HepG2 (cell line): ENCODE results near the gene TMEM135. TPM values are rescaled to one million over a fixed set of nuclear protein-coding genes. Genes with fewer than 3 reads are reported as not detected.
A peak's percentile ranks its signal among the peaks of the same experiment; 100 is the strongest.

ENCODE experiments used
- AGO1 ChIP-seq: fragments of 200-400 bp; formaldehyde crosslinking; IDR thresholded peaks from 2 replicates; pipeline ENCODE4 v1.6.1; 2017; ENCODE audit warnings: mild to moderate bottlenecking, low read depth, low read length, moderate library complexity; ENCODE audit not compliant: poor library complexity, severe bottlenecking
- ATRX ChIP-seq: sonication (generic); formaldehyde crosslinking; IDR thresholded peaks from 2 replicates; pipeline ENCODE4 v1.4.0; 2020; ENCODE audit warnings: missing genetic modification reagents, borderline replicate concordance
- EHMT2 ChIP-seq: fragments of 200-600 bp; sonication (generic); IDR thresholded peaks from 2 replicates; pipeline ENCODE4 v1.7.0; 2017; ENCODE audit warnings: antibody characterized with exemption, low read depth, low read length, borderline replicate concordance
- FOXA3 ChIP-seq: IDR thresholded peaks from 2 replicates; pipeline ENCODE4 v1.6.1; 2016; ENCODE audit warnings: missing genetic modification reagents, missing compliant biosample characterization
- SNAPC4 ChIP-seq: sonication (generic); formaldehyde crosslinking; IDR thresholded peaks from 2 replicates; pipeline ENCODE4 v1.4.0; 2020; ENCODE audit warnings: mild to moderate bottlenecking, missing genetic modification reagents
- TARDBP ChIP-seq: sonication (generic); formaldehyde crosslinking; IDR thresholded peaks from 2 replicates; pipeline ENCODE4 v1.8.0; 2022; ENCODE audit warnings: mild to moderate bottlenecking, missing genetic modification reagents
- ZNF609 ChIP-seq: sonication (generic); formaldehyde crosslinking; IDR thresholded peaks from 2 replicates; pipeline ENCODE4 v1.4.0; 2020; ENCODE audit warnings: mild to moderate bottlenecking, missing genetic modification reagents, borderline replicate concordance
- ZUFSP ChIP-seq: sonication (generic); formaldehyde crosslinking; IDR thresholded peaks from 2 replicates; pipeline ENCODE4 v1.9.0; 2021; ENCODE audit warnings: missing genetic modification reagents, mild to moderate bottlenecking, borderline replicate concordance
- polyA plus RNA-seq, 8 experiments: library from polyadenylated mRNA; depleted of rRNA in 3 of 8; stranded (reverse) in 7 of 8; unstranded in 1 of 8; fragments of >200 nt; fragmentation: Illumina TruSeq in 4 of 8; extraction: Trizol in 4 of 8; gene quantifications; 2 replicates each; pipeline versions ENCODE4 v1.2.1 to v1.2.3, GENCODE V29; 2011 to 2016; ENCODE audit warnings: low read depth in 4 of 8, missing spikeins in 1 of 8, mixed read lengths in 1 of 8; ENCODE audit not compliant: insufficient read depth in 1 of 8
- total RNA-seq, 5 experiments: library from RNA; depleted of rRNA; stranded (reverse); fragments of >200 nt; fragmentation: Illumina TruSeq; extraction: Trizol; gene quantifications; 2 replicates each; pipeline ENCODE4 v1.2.3, GENCODE V29; 2016; ENCODE audit warnings: low read depth in 1 of 5
- TF ChIP-seq, protein P1 (sequence below), 2 experiments: sonication (generic) in 1 of 2; formaldehyde crosslinking in 1 of 2; IDR thresholded peaks; 2 replicates each; pipeline versions ENCODE4 v1.4.0 to v1.6.1; 2018 to 2020; ENCODE audit warnings: missing genetic modification reagents in 2 of 2, borderline replicate concordance in 1 of 2, low read depth in 1 of 2, mild to moderate bottlenecking in 1 of 2, missing biosample characterization in 1 of 2
- TF ChIP-seq, protein P2 (sequence below): IDR thresholded peaks from 2 replicates; pipeline ENCODE4 v1.6.1; 2016; ENCODE audit warnings: missing compliant biosample characterization, missing genetic modification reagents, borderline replicate concordance

The TMEM135 gene
- total and polyA plus RNA-seq, 2 of the 13 experiments (the other 11 are each of a cell fraction or from before 2014, with no cell fraction given): 36.6 to 88.9 TPM

DNA sequence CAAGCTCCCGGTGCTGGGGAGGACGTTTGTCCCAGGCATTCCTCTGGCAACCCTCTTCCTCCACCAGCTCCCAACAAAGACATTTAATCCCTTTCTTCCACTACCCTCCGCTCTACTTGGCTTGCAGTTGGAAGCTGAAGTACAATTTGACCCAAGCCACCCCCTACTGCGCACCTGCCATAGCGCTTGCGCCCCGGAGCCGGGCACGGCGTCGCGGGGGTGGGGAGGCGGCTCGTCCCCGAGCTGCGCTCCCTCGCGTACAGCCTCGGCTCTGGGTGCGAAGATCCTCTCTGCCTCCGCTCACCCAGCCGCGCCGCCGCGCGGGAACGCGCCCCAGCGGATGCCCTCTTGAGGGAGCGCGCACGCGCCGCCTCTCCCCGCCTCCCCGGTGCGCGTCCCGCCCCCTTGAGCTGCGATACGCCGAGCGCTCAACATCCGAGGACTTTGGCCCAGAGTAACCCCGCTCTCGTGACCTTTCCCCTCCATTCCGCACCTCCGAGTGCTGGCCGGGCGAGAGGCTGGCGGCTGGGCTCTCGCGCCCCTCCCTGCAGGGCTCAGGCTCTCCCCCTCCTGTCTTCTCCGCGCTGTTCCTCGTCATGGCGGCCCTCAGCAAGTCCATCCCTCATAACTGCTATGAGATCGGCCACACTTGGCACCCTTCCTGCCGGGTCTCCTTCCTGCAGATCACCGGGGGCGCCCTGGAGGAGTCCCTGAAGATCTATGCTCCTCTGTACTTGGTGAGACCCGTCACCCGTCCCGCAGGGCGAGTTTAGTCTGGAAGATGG is at the start of gene TMEM135 (continued):
- peak; percentile 45 for TF ChIP-seq AGO1
- TF ChIP-seq, protein P1, sequence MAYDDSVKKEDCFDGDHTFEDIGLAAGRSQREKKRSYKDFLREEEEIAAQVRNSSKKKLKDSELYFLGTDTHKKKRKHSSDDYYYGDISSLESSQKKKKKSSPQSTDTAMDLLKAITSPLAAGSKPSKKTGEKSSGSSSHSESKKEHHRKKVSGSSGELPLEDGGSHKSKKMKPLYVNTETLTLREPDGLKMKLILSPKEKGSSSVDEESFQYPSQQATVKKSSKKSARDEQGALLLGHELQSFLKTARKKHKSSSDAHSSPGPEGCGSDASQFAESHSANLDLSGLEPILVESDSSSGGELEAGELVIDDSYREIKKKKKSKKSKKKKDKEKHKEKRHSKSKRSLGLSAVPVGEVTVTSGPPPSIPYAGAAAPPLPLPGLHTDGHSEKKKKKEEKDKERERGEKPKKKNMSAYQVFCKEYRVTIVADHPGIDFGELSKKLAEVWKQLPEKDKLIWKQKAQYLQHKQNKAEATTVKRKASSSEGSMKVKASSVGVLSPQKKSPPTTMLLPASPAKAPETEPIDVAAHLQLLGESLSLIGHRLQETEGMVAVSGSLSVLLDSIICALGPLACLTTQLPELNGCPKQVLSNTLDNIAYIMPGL (CRISPR knock-in tag; IDR thresholded peaks at IDR 0.05; ENCODE audit: borderline replicate concordance in 1 of 2, low read depth in 1 of 2): peak; percentile 81 to 87
- no peak; the same call in 1 of the 2 replicates for TF ChIP-seq SNAPC4 (CRISPR knock-in tag)
- no peak for TF ChIP-seq ATRX (CRISPR knock-in tag)
- TF ChIP-seq FOXA3 (CRISPR knock-in tag): peak; percentile 73
- TF ChIP-seq EHMT2: no peak
- TF ChIP-seq ZUFSP: no peak
- TF ChIP-seq ZNF609: peak; percentile 82
- TF ChIP-seq TARDBP (CRISPR knock-in tag): peak; percentile 63; the same call in 1 of the 2 replicates
- TF ChIP-seq, protein P2, sequence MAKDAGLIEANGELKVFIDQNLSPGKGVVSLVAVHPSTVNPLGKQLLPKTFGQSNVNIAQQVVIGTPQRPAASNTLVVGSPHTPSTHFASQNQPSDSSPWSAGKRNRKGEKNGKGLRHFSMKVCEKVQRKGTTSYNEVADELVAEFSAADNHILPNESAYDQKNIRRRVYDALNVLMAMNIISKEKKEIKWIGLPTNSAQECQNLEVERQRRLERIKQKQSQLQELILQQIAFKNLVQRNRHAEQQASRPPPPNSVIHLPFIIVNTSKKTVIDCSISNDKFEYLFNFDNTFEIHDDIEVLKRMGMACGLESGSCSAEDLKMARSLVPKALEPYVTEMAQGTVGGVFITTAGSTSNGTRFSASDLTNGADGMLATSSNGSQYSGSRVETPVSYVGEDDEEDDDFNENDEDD (CRISPR knock-in tag): peak; percentile 88
